Heart left ventricle (tissue), 16 donors: ENCODE results near the gene PHOSPHO1. TPM values are rescaled to one million over a fixed set of nuclear protein-coding genes. Genes with fewer than 3 reads are reported as not detected.
"Not testable (repeated sequence)": the region's sequence is repeated elsewhere in the genome, so short reads cannot be mapped to it uniquely, and the experiment has no call there.

ENCODE experiments used
- ATAC-seq, 4 donors: fragments of 200-7000 bp; cut with Tn5 transposase; one replicate each; pipeline ENCODE4 v1.9.1; 2020 to 2022; ENCODE audit warnings: moderate library complexity in 4 of 4, mild to moderate bottlenecking in 3 of 4, moderate number of reproducible peaks in 1 of 4
- DNase-seq, 5 donors: peaks; one replicate each; pipeline ENCODE4 v3.0.0-alpha.2; 2020
- H3K27ac ChIP-seq, 12 donors: fragments of 200-600 bp; sonication (generic) in 4 of 12; one replicate each; pipeline versions ENCODE4 v1.5.0 to v1.8.0; 2016 to 2022; ENCODE audit warnings: mild to moderate bottlenecking in 2 of 12
- H3K27me3 ChIP-seq, 9 donors: fragments of 200-600 bp; sonication (generic) in 2 of 9; one replicate each; pipeline versions ENCODE4 v1.5.1 to v1.8.0; 2016 to 2022; ENCODE audit warnings: mild to moderate bottlenecking in 3 of 9
- H3K36me3 ChIP-seq, 9 donors: fragments of 200-600 bp; sonication (generic) in 2 of 9; one replicate each; pipeline versions ENCODE4 v1.5.0 to v1.8.0; 2018 to 2022; ENCODE audit warnings: mild to moderate bottlenecking in 2 of 9
- H3K4me1 ChIP-seq, 12 donors: fragments of 200-600 bp; sonication (generic) in 4 of 12; one replicate each; pipeline versions ENCODE4 v1.5.0 to v1.8.0; 2016 to 2022; ENCODE audit warnings: mild to moderate bottlenecking in 3 of 12
- H3K4me3 ChIP-seq, 12 donors: fragments of 200-600 bp; sonication (generic) in 4 of 12; one replicate each; pipeline versions ENCODE4 v1.5.0 to v1.8.0; 2017 to 2022; ENCODE audit warnings: mild to moderate bottlenecking in 9 of 12, moderate library complexity in 4 of 12
- H3K9me3 ChIP-seq, 12 donors: fragments of 200-600 bp; sonication (generic) in 4 of 12; one replicate each; pipeline versions ENCODE4 v1.5.0 to v1.8.0; 2016 to 2022; ENCODE audit warnings: mild to moderate bottlenecking in 1 of 12
- CTCF ChIP-seq, 12 donors: fragments of 200-600 bp; sonication (generic) in 4 of 12; IDR thresholded peaks; one replicate each; pipeline versions ENCODE4 v1.5.0 to v1.8.0; 2018 to 2022; ENCODE audit warnings: antibody characterized with exemption in 12 of 12, mild to moderate bottlenecking in 5 of 12
- POLR2A ChIP-seq, 2 donors: fragments of 450-650 bp; IDR thresholded peaks; one replicate each; pipeline ENCODE4 v1.6.1; 2017; ENCODE audit warnings: antibody characterized with exemption in 2 of 2, mild to moderate bottlenecking in 2 of 2, moderate library complexity in 2 of 2
- WGBS, 4 donors: extraction: QIAGEN DNeasy Blood & Tissue Kit in 2 of 4; methylation state at CpG; one replicate each; pipeline versions ENCODE4 v1.1.5 to v1.1.7; 2013 to 2018; 5-methylcytosine and 5-hydroxymethylcytosine counted together
- intact Hi-C, 10 donors: fragments of 100-400 bp; cut with DNase I; formaldehyde crosslinking; loops; one replicate each; pipeline versions ENCODE4 v1.11.1 to v1.14.2; 2022
- polyA plus RNA-seq, 2 donors: library from polyadenylated mRNA; stranded (reverse); fragments of 200-250 nt; gene quantifications; one replicate each; pipeline ENCODE4 v1.2.3, GENCODE V29; 2013
- total RNA-seq, 9 donors: library from RNA; depleted of rRNA in 2 of 9; stranded (reverse); fragments of >200 nt in 2 of 9; fragmentation: NEBNext Ultra II Directional in 3 of 9; extraction: Animal tissue kit (Norgen Biotek cat#: 25700) in 3 of 9; gene quantifications; one replicate each; pipeline versions ENCODE4 v1.1.0 to v1.2.4, GENCODE V29; 2016 to 2023
- donor health status: ischemic (EF 13 %, LVEDD 7.1; RV severe dilation, severe dysfunction).
- donor health status: healthy with polysubstance abuse.
- donor health status: DM: no; HTN: yes; CAD: no.
- donor health status: DM: no; HTN: no; CAD: no.
- donor health status: ischemic (EF 25% LVEDD 6.9; RV normal size, moderate dysfunction).
- donor health status: ischemic (EF 25% LVEDD 5.7; RV mildly dilated, moderate dysfunction).
- donor health status: healthy.
- donor health status: DM: yes; HTN: yes; CAD: no.
- donor health status: ischemic (EF 35%, LVEDD 5.7; RV mildly dilated, moderate dysfunction).
- donor health status: nonischemic (EF 11% LVEDD 7.7; RV severe dilation, severe dysfunction).
- donor health status: DM: yes; HTN: yes; CAD: no.
- donor health status: PGD.
- donor health status: ischemic (EF 29% LVEDD 5.4; RV normal size, mild dysfunction).
- donor health status: nonischemic (EF 23%, LVEDD 6.1; RV moderate dilation, normal function).

PHOSPHO1 gene
- total and polyA plus RNA-seq, 11 donors: 0.35 to 1.3 (median 0.66) TPM

GRCh38 chr17:49277638-49278037 lies 47.1 kb upstream of the PHOSPHO1 start:
- DNase-seq (no peak), ATAC-seq (no peak)
- no peaks in the 10 kb centered on the region for H3K4me1 ChIP-seq
- H3K27ac ChIP-seq: no peak overlapping the region
- H3K9me3 ChIP-seq: peaks cover 0 to 4% (median 0%) of the 10 kb centered on the region in 12 donors
- no peak for TF ChIP-seq CTCF (IDR thresholded peaks at IDR 0.05)
- TF ChIP-seq POLR2A (IDR thresholded peaks at IDR 0.05): no peak
- H3K4me3 ChIP-seq: no peak overlapping the region
- H3K27me3 ChIP-seq: no peaks in the 10 kb centered on the region
- intact Hi-C loops: loop anchor here in 1 of 10 donors (5.0 kb wide), 1 partner anchor 50 kb away; no protein-coding TSS in a partner anchor
- WGBS, 4 donors: 94 to 96% (median 94%) methylated on average over 13 of the region's 13 CpGs
- no peaks in the 10 kb centered on the region for H3K36me3 ChIP-seq

GRCh38 chr17:49275981-49276380 lies 45.4 kb upstream of the PHOSPHO1 start:
- 90 to 98% (median 96%) methylated on average over 10 to 12 of the region's 12 CpGs for WGBS, 4 donors
- H3K4me3 ChIP-seq, H3K36me3 ChIP-seq, DNase-seq, H3K9me3 ChIP-seq, H3K27ac ChIP-seq, ATAC-seq, H3K4me1 ChIP-seq, H3K27me3 ChIP-seq: not testable (repeated sequence)
- intact Hi-C loops: loop anchor here in 1 of 10 donors (5.0 kb wide), 1 partner anchor 49 kb away; no protein-coding TSS in a partner anchor

GRCh38 chr17:49269356-49269755 lies 38.8 kb upstream of the PHOSPHO1 start:
- DNase-seq: no peak
- no peak for ATAC-seq
- Histone ChIP-seq H3K4me1 (no peaks in the 10 kb centered on the region), H3K27me3 (no peaks in the 10 kb centered on the region), H3K27ac (no peak overlapping the region), H3K9me3 (no peaks in the 10 kb centered on the region), H3K36me3 (no peaks in the 10 kb centered on the region), H3K4me3 (no peak overlapping the region)
- intact Hi-C loops: no loop called here
- no peak for TF ChIP-seq CTCF (IDR thresholded peaks at IDR 0.05)
- no peak for TF ChIP-seq POLR2A (IDR thresholded peaks at IDR 0.05)
- 87 to 90% (median 90%) methylated on average over 5 of the region's 5 CpGs for WGBS, 4 donors

GRCh38 chr17:49267912-49268311 lies 37.3 kb upstream of the PHOSPHO1 start:
- H3K4me3 ChIP-seq: no peak overlapping the region
- ATAC-seq (no peak), DNase-seq (no peak)
- WGBS, 4 donors: 71 to 94% (median 86%) methylated on average over 3 of the region's 3 CpGs
- no peaks in the 10 kb centered on the region for H3K9me3 ChIP-seq
- H3K27ac ChIP-seq: no peak overlapping the region
- TF ChIP-seq CTCF (IDR thresholded peaks at IDR 0.05) (no peak), POLR2A (IDR thresholded peaks at IDR 0.05) (no peak)
- no peaks in the 10 kb centered on the region for H3K27me3 ChIP-seq
- no peaks in the 10 kb centered on the region for H3K36me3 ChIP-seq
- intact Hi-C loops: no loop called here
- no peaks in the 10 kb centered on the region for H3K4me1 ChIP-seq

GRCh38 chr17:49266233-49266632 lies 35.6 kb upstream of the PHOSPHO1 start:
- TF ChIP-seq CTCF (IDR thresholded peaks at IDR 0.05) (no peak), POLR2A (IDR thresholded peaks at IDR 0.05) (no peak)
- Histone ChIP-seq H3K4me3 (no peak overlapping the region), H3K27ac (no peak overlapping the region), H3K9me3 (no peaks in the 10 kb centered on the region), H3K36me3 (no peaks in the 10 kb centered on the region), H3K27me3 (no peaks in the 10 kb centered on the region), H3K4me1 (peaks cover 0 to 4% (median 0%) of the 10 kb centered on the region in 12 donors)
- DNase-seq (no peak), ATAC-seq (no peak)
- intact Hi-C loops: no loop called here
- WGBS, 4 donors: 91 to 100% (median 93%) methylated on average over 2 of the region's 2 CpGs

GRCh38 chr17:49261540-49261939 lies 31.0 kb upstream of the PHOSPHO1 start:
- 93 to 96% (median 95%) methylated on average over 9 of the region's 9 CpGs for WGBS, 4 donors
- ATAC-seq, H3K36me3 ChIP-seq: not testable (repeated sequence)

More at GRCh38 chr17:49261540-49261939, 31.0 kb upstream of the PHOSPHO1 start:
- intact Hi-C loops: loop anchor here in 1 of 10 donors (5.0 kb wide), 1 partner anchor 49 kb away; the partner anchor contains the start of genes ABI3 and GNGT2
- peaks cover 0 to 20% (median 9%) of the 10 kb centered on the region in 12 donors for H3K4me1 ChIP-seq
- H3K9me3 ChIP-seq, H3K27ac ChIP-seq, H3K4me3 ChIP-seq, H3K27me3 ChIP-seq, DNase-seq: not testable (repeated sequence)
